Fibroblast of skin of right quadriceps (primary cell): ENCODE data around the gene CAMTA1.
A peak's percentile ranks its signal among the peaks of the same experiment; 100 is the strongest.

Experiments
- DNase-seq: peaks from one replicate; pipeline ENCODE4 v3.0.0-alpha.2; 2013

The CAMTA1 gene

DNA sequence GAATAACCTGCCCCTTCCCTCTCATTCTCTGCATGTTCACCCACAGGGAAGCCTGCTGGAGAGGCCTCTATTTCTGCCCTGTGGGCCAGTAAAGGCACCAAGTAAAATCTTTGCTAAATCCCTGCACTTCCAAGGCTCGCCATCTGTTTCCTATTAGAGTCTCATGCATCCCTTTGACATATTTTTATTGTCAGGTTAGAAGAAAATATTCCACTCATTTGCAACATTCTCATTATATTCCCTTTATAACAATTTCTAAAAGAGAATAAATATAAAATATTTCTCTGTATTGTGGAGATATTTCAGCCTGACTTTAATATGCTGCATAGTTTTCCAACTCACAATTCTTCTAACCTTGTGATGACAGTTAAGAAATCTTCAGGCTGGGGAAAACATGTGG lies 645.4 kb downstream of the CAMTA1 start:
- DNase-seq: peak; percentile 58

- DNase-seq: no peak
These were observed 647.0 kb downstream of the CAMTA1 start for GRCh38 chr1:7432102-7432899.

GRCh38 chr1:7432900-7433380 lies 647.7 kb downstream of the CAMTA1 start:
- DNase-seq: no peak

DNA sequence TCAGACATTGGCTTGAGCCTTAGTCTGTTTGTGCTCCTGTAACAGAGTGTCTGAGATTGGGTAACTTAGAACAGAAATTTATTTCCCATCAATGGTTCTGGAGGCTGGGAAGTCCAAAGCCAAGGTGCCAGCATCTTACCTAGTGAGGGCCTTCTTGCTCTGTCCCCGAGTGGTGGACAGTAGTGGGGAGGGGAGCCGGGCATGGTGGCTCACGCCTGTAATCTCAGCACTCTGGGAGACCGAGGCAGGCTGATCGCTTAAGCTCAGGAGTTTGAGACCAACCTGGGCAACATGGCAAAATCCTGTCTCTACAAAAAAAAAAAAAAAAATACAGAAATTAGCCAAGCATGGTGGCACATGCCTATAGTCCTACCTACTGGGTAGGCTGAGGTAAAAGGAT lies 649.3 kb downstream of the CAMTA1 start:
- DNase-seq: no peak

- no peak for DNase-seq
These were observed 650.2 kb downstream of the CAMTA1 start for GRCh38 chr1:7435276-7436055.

DNA sequence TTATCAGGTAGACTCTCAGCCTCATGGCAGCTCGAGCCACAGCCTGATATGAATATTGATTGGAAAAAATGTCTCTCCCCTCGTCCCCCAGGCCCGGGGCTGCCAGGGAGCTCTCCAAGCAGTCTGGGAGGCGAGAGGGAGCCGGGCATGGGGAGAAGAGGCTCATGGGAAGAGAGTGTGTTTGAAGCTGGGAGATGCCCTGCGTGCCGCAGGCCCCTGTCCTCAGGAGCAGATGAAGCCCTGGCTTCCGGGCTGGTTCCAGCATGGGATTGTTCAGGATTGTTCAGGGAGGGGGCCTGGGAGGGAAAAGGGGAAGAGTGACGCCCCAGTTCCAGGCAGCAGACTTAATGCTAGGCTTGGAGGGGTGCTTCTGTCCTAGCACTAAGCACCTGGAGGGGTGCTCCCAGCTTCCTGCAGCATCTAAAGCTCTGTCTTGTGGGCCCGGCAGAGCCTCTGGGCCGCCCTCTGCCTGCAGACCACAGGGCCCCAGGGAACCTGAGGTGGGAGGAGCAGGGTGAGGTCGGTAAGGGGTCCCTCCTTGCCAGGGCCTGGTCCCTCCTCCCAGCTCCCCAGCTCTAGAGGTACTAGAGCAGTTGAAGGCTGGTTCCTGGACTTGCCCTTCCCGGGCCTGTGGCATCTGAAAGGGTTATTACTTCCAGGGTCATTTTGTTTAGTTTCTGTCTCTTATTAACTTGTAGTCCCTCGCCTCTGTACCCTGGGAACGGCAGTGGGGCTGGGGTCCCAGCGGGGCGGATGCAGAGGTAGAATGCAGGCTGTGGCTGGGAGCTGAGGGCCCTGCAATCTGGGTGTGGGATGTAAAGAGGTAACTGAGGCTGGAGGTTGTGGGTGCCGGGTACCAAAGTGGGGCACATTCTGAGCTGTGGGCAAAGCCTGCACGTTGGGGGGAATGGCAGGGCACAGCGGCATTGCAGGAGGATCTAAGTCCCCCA lies 651.1 kb downstream of the CAMTA1 start:
- DNase-seq: no peak

DNA sequence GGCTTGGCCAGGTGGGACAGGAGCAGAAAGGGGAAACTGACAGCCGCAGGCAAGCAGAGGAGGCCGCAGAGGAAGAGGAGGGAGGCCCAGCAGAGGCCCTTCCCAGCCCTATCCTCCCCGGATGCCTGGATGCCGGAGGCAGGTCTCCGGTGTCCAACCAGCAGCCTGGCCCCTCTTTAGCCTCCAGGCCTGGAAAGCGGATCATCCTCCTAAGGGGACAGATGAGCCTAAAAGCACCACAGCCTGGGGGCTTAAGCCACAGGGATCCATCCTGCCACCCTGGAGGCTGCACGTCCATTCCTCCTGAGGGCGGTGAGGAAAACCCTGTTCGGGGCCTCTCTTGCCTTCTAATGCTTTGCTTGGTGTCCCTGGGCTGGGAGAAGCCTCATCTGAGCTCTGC lies 651.8 kb downstream of the CAMTA1 start:
- DNase-seq: no peak

DNA sequence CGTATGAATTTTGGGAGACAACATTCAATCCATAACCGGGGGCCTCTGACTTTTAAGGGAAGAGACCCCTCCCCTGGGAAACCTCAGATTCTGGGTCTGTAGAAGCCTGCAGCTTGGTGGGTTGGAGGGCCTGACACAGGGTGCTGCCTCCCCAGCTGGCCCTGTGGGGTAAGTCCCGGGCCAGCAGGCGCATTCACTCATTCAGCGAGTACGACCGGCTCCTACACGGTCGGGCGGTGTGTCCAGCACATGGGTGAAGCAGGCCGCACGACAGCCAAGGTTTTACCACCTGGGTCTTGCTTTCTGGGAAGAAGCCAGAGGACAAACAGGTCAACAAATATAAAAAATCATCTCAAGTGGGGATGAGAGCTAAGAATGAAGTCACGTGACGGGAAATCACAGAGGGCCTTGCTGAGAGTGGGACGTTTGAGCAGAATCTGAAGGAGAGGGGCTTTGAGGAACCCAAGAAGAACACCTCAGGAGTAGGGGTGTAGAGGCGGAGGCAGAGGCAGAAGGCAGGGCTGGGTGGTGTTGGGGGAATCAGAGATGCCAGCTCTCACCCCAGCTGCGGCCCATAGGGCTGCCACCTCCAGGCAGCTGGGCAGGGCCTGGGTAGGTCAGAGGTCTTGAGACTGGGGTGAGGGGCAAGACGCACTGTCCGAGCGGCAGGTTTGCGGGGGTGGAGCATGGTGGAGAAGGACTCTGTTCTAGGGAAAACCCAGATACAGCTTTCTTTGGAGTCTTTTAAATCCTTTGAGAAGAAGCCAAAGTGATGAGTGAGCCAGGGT lies 652.5 kb downstream of the CAMTA1 start:
- DNase-seq: no peak

DNA sequence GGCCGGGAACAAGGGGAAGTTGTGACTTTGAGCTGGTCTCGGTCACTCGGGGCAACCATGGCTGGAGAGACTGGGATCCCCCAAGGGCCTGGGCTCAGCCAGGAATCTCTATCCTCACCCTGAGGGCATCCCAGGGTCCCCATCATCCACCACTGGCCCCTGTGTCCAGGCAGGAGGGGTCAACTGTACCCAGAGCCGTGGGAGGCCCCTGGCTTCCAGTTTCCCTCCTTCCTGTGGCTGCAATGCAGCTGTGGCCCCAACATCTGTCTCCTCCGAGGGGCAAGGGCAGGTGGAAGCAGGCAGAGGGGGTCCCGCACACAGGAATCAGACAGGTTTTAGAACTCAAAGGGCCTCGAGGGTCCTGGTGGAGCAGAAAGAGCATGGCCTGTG lies 653.1 kb downstream of the CAMTA1 start:
- DNase-seq: no peak

DNA sequence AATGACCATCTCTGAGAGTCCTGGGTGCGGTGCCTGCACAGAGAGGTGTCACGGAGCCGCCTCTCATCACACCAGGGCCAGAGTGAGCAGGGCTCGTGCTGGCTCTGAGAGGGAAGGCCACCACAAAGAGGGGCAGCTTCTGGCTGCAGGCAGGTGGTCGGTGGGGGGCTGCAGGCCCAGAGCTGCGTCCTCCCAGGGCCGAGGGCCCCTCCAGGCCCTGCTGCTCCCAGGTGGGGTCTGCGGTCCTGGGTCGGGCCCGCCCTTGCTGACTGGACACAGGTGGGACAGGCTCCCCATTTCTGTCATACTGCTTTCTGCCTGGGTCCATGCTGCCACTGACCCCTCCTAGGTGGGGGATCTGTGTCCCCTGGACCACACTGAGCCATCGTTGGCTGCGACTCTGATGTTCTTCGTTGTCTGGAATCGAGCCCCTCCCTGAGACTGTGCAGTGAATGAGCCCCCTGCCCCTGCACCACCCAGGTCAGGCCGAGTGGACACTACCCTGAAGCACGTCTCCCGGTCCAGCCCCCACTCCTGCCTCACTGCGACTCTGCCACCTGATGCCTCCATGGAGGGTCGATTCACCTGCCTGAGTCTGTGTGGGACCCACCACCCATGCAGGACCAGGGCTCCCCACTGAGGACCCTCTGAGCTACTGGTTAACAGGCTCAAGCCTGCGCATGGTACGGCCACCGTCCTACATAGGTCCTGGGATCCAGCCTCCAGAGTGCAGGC lies 653.8 kb downstream of the CAMTA1 start:
- DNase-seq: no peak

GRCh38 chr1:7440154-7440553 lies 654.9 kb downstream of the CAMTA1 start:
- no peak for DNase-seq

DNA sequence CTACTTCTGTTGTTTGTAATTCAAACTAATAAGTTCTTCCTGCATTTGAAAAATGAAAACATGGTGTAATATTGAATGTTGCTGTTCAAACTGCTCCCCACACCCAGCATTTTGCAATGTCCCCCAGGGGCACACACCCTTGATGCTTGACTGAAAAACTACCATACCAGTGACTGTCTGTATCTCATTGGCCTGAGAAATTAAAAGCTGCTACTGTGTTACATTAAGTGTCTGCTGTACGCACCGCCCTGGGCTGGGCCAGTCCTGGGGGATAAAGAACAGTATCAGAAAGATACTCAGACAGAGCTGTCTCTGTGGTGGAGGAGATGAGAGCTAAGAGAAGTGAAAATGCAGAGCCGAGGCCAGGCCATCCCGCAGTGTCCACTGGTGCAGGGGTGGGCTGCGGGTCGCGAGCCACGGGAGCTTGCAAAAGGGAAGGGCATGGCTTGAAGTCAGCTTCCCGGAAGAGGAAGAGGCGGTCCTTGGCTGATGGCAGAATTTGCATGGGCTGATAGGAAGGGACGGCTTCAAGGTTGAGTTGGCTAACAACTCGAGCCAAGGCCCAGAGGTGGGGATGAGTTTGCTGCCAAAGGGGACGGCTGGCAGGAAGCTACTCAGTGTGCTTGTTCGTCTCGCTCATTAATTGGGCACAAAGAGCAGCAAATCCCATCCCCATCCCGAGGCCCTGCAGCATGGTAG lies 656.0 kb downstream of the CAMTA1 start:
- no peak for DNase-seq

DNA sequence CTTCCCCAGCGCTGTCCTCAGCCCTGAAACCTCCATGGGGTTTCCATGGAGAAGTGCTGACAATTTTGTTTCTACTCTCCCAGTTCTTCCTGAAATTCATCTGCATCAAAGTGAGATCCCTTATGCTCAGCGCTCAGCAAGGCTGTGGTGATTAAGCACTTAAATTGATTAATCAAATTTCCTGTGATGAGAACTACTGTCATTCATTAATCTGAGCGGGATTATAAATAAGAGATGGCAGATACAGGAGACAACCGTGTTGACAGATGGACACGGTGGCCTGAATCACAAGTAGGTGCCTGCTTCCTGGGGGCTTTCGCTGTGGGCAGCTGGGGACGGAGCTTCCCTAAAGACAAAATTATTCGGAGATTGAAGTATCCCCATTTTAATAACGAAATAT lies 656.8 kb downstream of the CAMTA1 start:
- DNase-seq: no peak

DNA sequence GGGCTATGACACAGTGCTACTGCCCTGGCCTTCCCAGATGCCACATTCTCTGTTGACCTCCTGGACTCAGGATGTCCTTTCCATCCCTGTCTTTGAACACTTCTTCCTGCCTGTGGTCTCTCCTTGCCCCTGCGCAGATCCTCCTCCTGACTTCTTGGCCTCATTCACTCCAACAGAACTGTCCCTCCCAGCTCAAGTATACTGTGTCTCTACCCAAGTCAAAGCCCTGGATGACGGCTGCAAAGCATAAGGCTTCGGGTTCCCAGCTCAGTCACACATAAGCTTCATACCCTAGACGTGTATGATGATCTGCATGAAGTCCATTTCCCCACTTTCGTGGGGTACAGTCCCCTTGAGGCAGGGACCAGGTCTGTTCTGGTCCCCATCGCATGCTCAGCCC lies 657.7 kb downstream of the CAMTA1 start:
- DNase-seq: no peak

DNA sequence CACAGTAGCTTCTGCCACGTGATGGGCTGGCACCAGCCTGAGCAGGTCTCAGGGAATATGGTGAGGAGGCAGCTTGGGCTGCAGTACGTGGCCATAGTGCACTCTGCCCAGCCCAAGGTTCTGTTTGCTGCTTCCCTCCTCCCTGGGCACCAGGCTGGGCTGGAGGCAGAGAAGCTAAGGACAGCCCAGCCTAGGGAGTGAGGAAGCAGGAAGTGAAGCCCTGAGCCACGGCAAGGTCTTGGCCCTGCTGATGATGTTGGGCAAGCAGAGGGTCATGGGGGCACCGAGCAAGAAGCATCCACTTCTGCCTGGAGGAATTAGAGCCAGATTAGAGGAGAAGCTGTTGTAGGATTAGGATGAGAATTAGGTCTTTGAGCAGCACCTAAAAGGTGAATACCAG lies 659.1 kb downstream of the CAMTA1 start:
- no peak for DNase-seq

GRCh38 chr1:7447093-7447492 lies 661.8 kb downstream of the CAMTA1 start:
- DNase-seq: no peak

DNA sequence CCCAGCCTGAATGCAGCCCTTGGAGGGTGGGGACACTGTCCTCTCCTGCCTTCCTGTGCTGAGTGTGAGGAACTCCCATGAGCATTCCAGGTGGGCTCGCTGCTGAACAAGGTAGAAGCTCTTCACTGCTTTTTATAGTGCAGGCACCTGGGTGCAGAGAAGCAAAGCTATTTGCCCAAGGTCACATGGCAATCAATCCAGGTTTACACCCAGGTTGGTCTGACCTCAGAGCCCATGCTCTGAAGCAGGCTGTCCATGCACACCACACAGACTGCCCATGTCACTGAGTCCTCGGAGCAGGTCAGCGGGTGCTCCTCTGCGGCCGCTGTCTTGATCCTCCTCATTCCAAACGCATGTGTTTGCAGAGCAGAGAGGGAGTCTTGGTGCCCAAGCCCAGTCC lies 662.5 kb downstream of the CAMTA1 start:
- DNase-seq: no peak

GRCh38 chr1:7448986-7449385 lies 663.7 kb downstream of the CAMTA1 start:
- DNase-seq: no peak

DNA sequence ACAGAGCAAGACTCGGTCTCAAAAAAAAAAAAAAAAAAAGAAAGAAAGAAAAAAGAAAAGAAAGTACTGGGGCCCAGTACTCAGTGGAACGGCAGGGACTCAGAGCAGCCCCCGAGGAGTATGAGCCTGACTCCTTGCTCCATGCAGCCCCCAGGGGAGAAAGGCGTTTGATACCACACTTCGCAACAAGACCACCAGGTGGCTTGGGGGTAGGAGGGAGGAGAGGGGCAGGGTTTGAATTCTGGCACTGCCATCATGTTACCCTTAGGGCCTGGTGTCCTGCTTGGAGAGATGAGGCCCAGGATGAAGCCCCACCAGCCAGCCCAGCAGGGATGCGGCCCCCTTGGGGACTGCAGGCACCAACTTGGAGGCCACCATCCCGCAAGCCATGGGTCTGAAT lies 664.5 kb downstream of the CAMTA1 start:
- no peak for DNase-seq

DNA sequence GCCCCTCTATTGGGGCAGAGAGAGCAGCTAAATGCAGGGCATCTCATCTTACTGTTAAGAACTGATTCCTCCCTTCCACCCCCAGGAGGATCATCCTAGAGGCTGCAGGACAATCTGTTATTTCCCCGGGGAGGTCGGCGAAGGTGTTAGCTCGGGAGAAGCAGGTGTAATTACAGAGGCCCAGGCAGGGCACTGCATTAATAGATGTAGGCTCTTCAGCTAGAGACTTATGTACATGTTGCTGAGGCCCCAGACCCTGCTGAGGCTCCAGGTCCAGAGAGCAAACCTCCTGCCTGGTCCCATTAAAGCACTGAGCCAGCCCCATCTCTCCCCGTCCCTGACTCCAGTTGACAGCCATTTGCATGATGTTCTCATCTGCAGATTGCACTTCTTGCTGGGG lies 665.6 kb downstream of the CAMTA1 start:
- no peak for DNase-seq

DNA sequence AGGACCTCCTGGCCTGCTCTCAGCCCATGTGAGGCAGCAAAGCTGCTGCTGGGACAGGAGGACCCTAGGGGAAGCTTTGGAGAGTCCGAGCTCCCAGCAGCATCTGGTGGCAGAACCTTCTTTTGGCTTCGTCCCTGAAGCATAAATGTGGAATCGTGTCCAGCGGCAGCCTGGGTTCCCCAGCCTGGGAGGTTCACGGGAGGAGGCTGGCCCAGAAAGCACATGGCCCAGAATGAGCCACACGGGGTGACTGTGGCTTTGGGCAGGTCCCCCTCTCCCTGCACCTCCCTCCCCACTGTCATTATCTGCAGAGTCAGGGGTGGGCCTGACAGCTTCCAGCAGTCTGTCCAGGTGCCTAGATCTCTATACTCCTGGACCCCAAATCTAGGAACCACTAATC lies 667.8 kb downstream of the CAMTA1 start:
- DNase-seq: no peak
